ENCODE results near the gene PIGN. TPM values are rescaled to one million over a fixed set of nuclear protein-coding genes. Genes with fewer than 3 reads are reported as not detected.

Gene PIGN
- total and polyA plus RNA-seq, 2 donors (not counting 3 experiments of a cell fraction or from before 2014, with no cell fraction given): 13.7 to 26.1 TPM

DNA sequence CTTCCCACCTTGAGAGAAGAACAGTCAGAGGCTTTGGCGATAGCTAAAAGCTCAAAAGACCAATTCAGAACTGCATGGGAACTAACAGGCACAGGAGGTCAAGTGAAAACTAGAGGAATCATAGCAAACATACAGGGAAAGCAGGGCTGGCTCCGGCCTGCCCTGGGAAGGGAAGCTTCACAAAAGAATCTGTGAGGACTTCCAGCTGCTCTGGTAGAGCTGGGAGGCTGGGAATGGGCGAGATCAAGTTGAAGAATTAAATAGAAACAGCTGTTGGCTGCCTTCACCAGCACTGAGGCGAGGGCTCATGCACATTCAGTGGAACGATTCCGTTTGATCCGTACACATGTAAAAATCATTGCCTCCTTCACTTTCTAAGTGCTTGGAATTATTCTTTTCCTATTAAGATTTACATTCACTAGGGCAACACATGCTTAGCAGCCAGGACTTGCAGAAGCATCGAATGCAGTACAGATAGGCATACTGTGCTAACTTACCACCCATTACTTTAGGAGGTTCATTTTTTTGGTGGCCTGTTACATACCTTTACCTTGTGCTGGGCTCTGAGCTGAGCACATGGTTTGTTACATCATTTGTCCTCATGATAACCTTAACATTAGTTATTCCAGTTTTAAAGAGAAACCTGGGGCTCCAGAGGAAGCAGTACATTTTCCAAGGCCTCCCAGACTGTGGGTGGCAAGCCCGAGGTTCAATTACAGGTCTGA is 168.7 kb downstream of the PIGN start:
- FAIRE-seq: no peak
- Histone ChIP-seq H3K4me2 (ENCODE audit: insufficient read depth, low read length) (no peak overlapping the region), H3K36me3 (ENCODE audit: control insufficient read depth in 2 of 2, extremely low read depth in 1 of 2, insufficient read depth in 2 of 2, low read length in 2 of 2) (no peaks in the 10 kb centered on the region), H3K9me3 (replicated peaks; ENCODE audit: control insufficient read depth, insufficient read depth, low read length) (no peaks in the 10 kb centered on the region), H2AFZ (ENCODE audit: low read depth, low read length) (no peak overlapping the region), H3K27ac (ENCODE audit: insufficient read depth, low read depth, low read length) (no peak overlapping the region), H3K27me3 (ENCODE audit: control insufficient read depth in 2 of 2, insufficient read depth in 2 of 2, low read length in 2 of 2) (no peaks in the 10 kb centered on the region), H3K79me2 (ENCODE audit: control insufficient read depth, insufficient read depth, low read length) (no peaks in the 10 kb centered on the region), H3K9ac (replicated peaks; ENCODE audit: extremely low read depth, insufficient read depth, low read length) (no peak overlapping the region), H3K4me1 (ENCODE audit: control insufficient read depth, extremely low read depth, insufficient read depth, low read length) (no peaks in the 10 kb centered on the region), H3K4me3 (replicated peaks in 1 of 3; ENCODE audit: insufficient read depth in 1 of 3, low read depth in 1 of 3, low read length in 3 of 3) (no peak overlapping the region), H4K20me1 (replicated peaks; ENCODE audit: control insufficient read depth, extremely low read depth, insufficient read depth, low read length) (no peaks in the 10 kb centered on the region), H3K9me1 (replicated peaks; ENCODE audit: control insufficient read depth, extremely low read depth, insufficient read depth, low read length) (no peaks in the 10 kb centered on the region)
- dilution Hi-C loops (cut with MboI; ENCODE audit: extremely low pct_ligation_motif_present, low sequenced_read_pairs): no loop called here
- DNase-seq (ENCODE audit: low read depth, low spot score): no peak
- no TSS peak for BruUV-seq (replicated peaks)
- TF ChIP-seq, protein P1, sequence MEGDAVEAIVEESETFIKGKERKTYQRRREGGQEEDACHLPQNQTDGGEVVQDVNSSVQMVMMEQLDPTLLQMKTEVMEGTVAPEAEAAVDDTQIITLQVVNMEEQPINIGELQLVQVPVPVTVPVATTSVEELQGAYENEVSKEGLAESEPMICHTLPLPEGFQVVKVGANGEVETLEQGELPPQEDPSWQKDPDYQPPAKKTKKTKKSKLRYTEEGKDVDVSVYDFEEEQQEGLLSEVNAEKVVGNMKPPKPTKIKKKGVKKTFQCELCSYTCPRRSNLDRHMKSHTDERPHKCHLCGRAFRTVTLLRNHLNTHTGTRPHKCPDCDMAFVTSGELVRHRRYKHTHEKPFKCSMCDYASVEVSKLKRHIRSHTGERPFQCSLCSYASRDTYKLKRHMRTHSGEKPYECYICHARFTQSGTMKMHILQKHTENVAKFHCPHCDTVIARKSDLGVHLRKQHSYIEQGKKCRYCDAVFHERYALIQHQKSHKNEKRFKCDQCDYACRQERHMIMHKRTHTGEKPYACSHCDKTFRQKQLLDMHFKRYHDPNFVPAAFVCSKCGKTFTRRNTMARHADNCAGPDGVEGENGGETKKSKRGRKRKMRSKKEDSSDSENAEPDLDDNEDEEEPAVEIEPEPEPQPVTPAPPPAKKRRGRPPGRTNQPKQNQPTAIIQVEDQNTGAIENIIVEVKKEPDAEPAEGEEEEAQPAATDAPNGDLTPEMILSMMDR (IDR thresholded peaks at IDR 0.05; ENCODE audit: extremely low read depth in 1 of 2, insufficient read depth in 1 of 2, low read depth in 1 of 2, low read length in 2 of 2): no peak
- TF ChIP-seq, protein P2, sequence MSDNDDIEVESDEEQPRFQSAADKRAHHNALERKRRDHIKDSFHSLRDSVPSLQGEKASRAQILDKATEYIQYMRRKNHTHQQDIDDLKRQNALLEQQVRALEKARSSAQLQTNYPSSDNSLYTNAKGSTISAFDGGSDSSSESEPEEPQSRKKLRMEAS (IDR thresholded peaks at IDR 0.05; ENCODE audit: insufficient read depth, insufficient read length): no peak
- no peak for TF ChIP-seq EZH2 (IDR thresholded peaks at IDR 0.05; ENCODE audit: borderline replicate concordance, low read depth, low read length, severe bottlenecking)
- TF ChIP-seq FOS (IDR thresholded peaks at IDR 0.05; ENCODE audit: borderline replicate concordance, insufficient read depth, low read length): no peak
- no peak for TF ChIP-seq MYC (IDR thresholded peaks at IDR 0.05; ENCODE audit: low read depth, low read length)
- no peak for TF ChIP-seq POLR2A (IDR thresholded peaks at IDR 0.05; ENCODE audit: low read depth, low read length)
- no peak for TF ChIP-seq JUN (IDR thresholded peaks at IDR 0.05; ENCODE audit: borderline replicate concordance, insufficient read depth, insufficient read length, low read depth)
- no peak for TF ChIP-seq POLR2AphosphoS5 (IDR thresholded peaks at IDR 0.05; ENCODE audit: insufficient read depth, low read depth, low read length)
- no peak for TF ChIP-seq GATA2 (IDR thresholded peaks at IDR 0.05; ENCODE audit: insufficient read depth, insufficient read length, low read depth, low read length)
- ChIA-PET CTCF (interaction anchor here (1.1 kb wide), 1 partner anchor 9 kb away, joined by 3 read pairs; no protein-coding TSS in a partner anchor), POLR2A (no interaction called here)
- intact Hi-C loops (cut with micrococcal nuclease): no loop called here

Measured in endothelial cell of umbilical vein (primary cell).